Cardiac muscle cell (in vitro differentiated cells and primary cell): ENCODE results near the gene PRKCG. TPM values are rescaled to one million over a fixed set of nuclear protein-coding genes. Genes with fewer than 3 reads are reported as not detected.
"Not testable (repeated sequence)": the region's sequence is repeated elsewhere in the genome, so short reads cannot be mapped to it uniquely, and the experiment has no call there.

Source experiments
- DNase-seq, 2 donors: peaks; one replicate each; pipeline versions ENCODE4 v3.0.0 to v3.0.0-alpha.2; 2010 to 2017; ENCODE audit warnings: low read depth in 1 of 2, low spot score in 1 of 2
- H3K27ac ChIP-seq: fragments of 200-600 bp; sonication (generic); 2 replicates; pipeline ENCODE4 v1.5.1; 2016
- H3K27me3 ChIP-seq: fragments of 200-600 bp; sonication (generic); 2 replicates; pipeline ENCODE4 v1.6.0; 2016; ENCODE audit warnings: control low read depth
- H3K36me3 ChIP-seq: fragments of 200-600 bp; sonication (generic); 2 replicates; pipeline ENCODE4 v1.5.1; 2016; ENCODE audit warnings: control low read depth
- H3K4me1 ChIP-seq: fragments of 200-600 bp; sonication (generic); 2 replicates; pipeline ENCODE4 v1.8.1; 2017; ENCODE audit warnings: low read depth, mild to moderate bottlenecking, mixed run types
- H3K4me3 ChIP-seq: fragments of 200-600 bp; sonication (generic); 2 replicates; pipeline ENCODE4 v1.5.1; 2016; ENCODE audit warnings: mild to moderate bottlenecking
- H3K9me3 ChIP-seq: fragments of 200-600 bp; sonication (generic); 2 replicates; pipeline ENCODE4 v1.5.1; 2017; ENCODE audit warnings: low read depth, mild to moderate bottlenecking, control low read depth
- CTCF ChIP-seq: IDR thresholded peaks from 2 replicates; pipeline ENCODE4 v1.5.1; 2012; ENCODE audit warnings: low read depth, mild to moderate bottlenecking, low read length
- polyA plus RNA-seq: library from polyadenylated mRNA; unstranded; fragments of >200 nt; fragmentation: Nextera tagmentation; extraction: Ambion mirVana; gene quantifications from 2 replicates; pipeline ENCODE4 v1.2.1, GENCODE V29; 2016
- total RNA-seq: library from RNA; depleted of rRNA; stranded (reverse); fragments of >200 nt; gene quantifications from 2 replicates; pipeline ENCODE4 v1.2.3, GENCODE V29; 2016

Gene PRKCG
- total RNA-seq (0.63 and 4.3 TPM in 2 replicates), polyA plus RNA-seq (3.2 and 4.2 TPM in 2 replicates)

GRCh38 chr19:53881482-53882390 is at the start of gene PRKCG:
PRKCG (plus strand) TSS chr19:53882197; CDS start chr19:53882495, 298 bp downstream.
- Histone ChIP-seq H3K27me3 (peaks cover 36% of the 10 kb centered on the region), H3K27ac (no peak within 1 kb of the TSS), H3K36me3 (no peaks in the 10 kb centered on the region), H3K4me1 (peaks cover 8% of the 10 kb centered on the region), H3K4me3 (peak within 1 kb of the TSS; percentile 68), H3K9me3 (no peaks in the 10 kb centered on the region)
- DNase-seq = peak in 1 of 2 donors; percentile 84
- peak; percentile 60 for TF ChIP-seq CTCF

- H3K4me1 ChIP-seq, DNase-seq, H3K4me3 ChIP-seq, H3K36me3 ChIP-seq, H3K9me3 ChIP-seq, H3K27ac ChIP-seq: not testable (repeated sequence)
- H3K27me3 ChIP-seq = peaks cover 29% of the 10 kb centered on the region
These were observed 49.1 kb upstream of the PRKCG start for GRCh38 chr19:53832861-53833260.

GRCh38 chr19:53838446-53838845 is 43.6 kb upstream of the PRKCG start:
- not testable (repeated sequence) for H3K27me3 ChIP-seq, H3K27ac ChIP-seq, H3K9me3 ChIP-seq, H3K4me3 ChIP-seq, DNase-seq, H3K4me1 ChIP-seq, H3K36me3 ChIP-seq

GRCh38 chr19:53840241-53840640 is 41.8 kb upstream of the PRKCG start:
- H3K27ac ChIP-seq, H3K27me3 ChIP-seq, H3K36me3 ChIP-seq, H3K4me1 ChIP-seq, H3K9me3 ChIP-seq, DNase-seq, H3K4me3 ChIP-seq: not testable (repeated sequence)

- H3K9me3 ChIP-seq, H3K27me3 ChIP-seq, H3K4me3 ChIP-seq, H3K27ac ChIP-seq, H3K4me1 ChIP-seq, H3K36me3 ChIP-seq: not testable (repeated sequence)
- DNase-seq = peak in 1 of 2 donors; percentile 91
These were observed 41.1 kb upstream of the PRKCG start for GRCh38 chr19:53840914-53841313.

- Histone ChIP-seq H3K4me1 (no peaks in the 10 kb centered on the region), H3K9me3 (no peaks in the 10 kb centered on the region), H3K27me3 (no peaks in the 10 kb centered on the region), H3K27ac (no peak overlapping the region), H3K36me3 (no peaks in the 10 kb centered on the region), H3K4me3 (no peak overlapping the region)
- no peak for DNase-seq
- no peak for TF ChIP-seq CTCF
These were observed 37.1 kb upstream of the PRKCG start for GRCh38 chr19:53844849-53845246.

- Histone ChIP-seq H3K36me3 (no peaks in the 10 kb centered on the region), H3K4me1 (no peaks in the 10 kb centered on the region), H3K27ac (no peak overlapping the region), H3K9me3 (no peaks in the 10 kb centered on the region), H3K27me3 (no peaks in the 10 kb centered on the region), H3K4me3 (no peak overlapping the region)
- no peak for DNase-seq
- TF ChIP-seq CTCF = no peak
These were observed 34.4 kb upstream of the PRKCG start for GRCh38 chr19:53847555-53847954.
